K562 (cell line): Measurements from ENCODE around the gene TMEM222. TPM values are rescaled to one million over a fixed set of nuclear protein-coding genes. Genes with fewer than 3 reads are reported as not detected.

Experiments used
- DEAF1 ChIP-seq: fragments of 450-650 bp; formaldehyde crosslinking; IDR thresholded peaks from 2 replicates; pipeline ENCODE4 v1.4.0; 2020; ENCODE audit warnings: mild to moderate bottlenecking, moderate library complexity
- GTF2F1 ChIP-seq: IDR thresholded peaks from 2 replicates; pipeline ENCODE4 v1.6.1; 2011; ENCODE audit warnings: low read depth, low read length, improper control_type of control experiment
- HEY1 ChIP-seq: fragments of 250-450 bp; sonication (Bioruptor Pico); IDR thresholded peaks from 2 replicates; pipeline ENCODE4 v1.5.0; 2020; ENCODE audit warnings: mild to moderate bottlenecking, moderate library complexity, borderline replicate concordance
- IFI16 ChIP-seq: fragments of 250-450 bp; sonication (Bioruptor Pico); IDR thresholded peaks from 2 replicates; pipeline ENCODE4 v2.1.2; 2022; ENCODE audit warnings: mild to moderate bottlenecking, inconsistent platforms
- KDM1A ChIP-seq, 2 experiments: fragments of 450-650 bp; IDR thresholded peaks; 2 replicates each; pipeline ENCODE4 v1.6.1; 2016; ENCODE audit warnings: mild to moderate bottlenecking in 2 of 2
- KDM4B ChIP-seq, 2 experiments: fragments of 450-650 bp in 1 of 2; sonication (generic) in 1 of 2; IDR thresholded peaks; 2 replicates each; pipeline ENCODE4 v1.6.1; 2016 to 2017; ENCODE audit warnings: borderline replicate concordance in 2 of 2, antibody characterized with exemption in 1 of 2, low read depth in 1 of 2, mild to moderate bottlenecking in 1 of 2
- MECOM ChIP-seq: fragments of 250-450 bp; sonication (Bioruptor Pico); IDR thresholded peaks from 2 replicates; pipeline ENCODE4 v1.8.0; 2022; ENCODE audit warnings: inconsistent platforms
- PHF21A ChIP-seq: fragments of 450-650 bp; IDR thresholded peaks from 2 replicates; pipeline ENCODE4 v1.6.1; 2017; ENCODE audit warnings: low read depth, borderline replicate concordance
- SAP30 ChIP-seq: fragments of 200-600 bp; sonication (generic); IDR thresholded peaks from 2 replicates; pipeline ENCODE4 v1.6.1; 2012; ENCODE audit warnings: borderline replicate concordance, low read depth, mild to moderate bottlenecking, moderate library complexity, low read length, control low read depth, inconsistent platforms; ENCODE audit not compliant: insufficient read depth, poor library complexity, severe bottlenecking
- SMARCE1 ChIP-seq: fragments of 450-650 bp; IDR thresholded peaks from 2 replicates; pipeline ENCODE4 v1.7.1; 2016; ENCODE audit warnings: mild to moderate bottlenecking
- SRSF1 ChIP-seq: fragments of 200-400 bp; formaldehyde crosslinking; IDR thresholded peaks from 2 replicates; pipeline ENCODE4 v1.6.1; 2017; ENCODE audit warnings: mild to moderate bottlenecking, low read depth, low read length, moderate library complexity
- SRSF9 ChIP-seq: fragments of 200-400 bp; formaldehyde crosslinking; IDR thresholded peaks from 2 replicates; pipeline ENCODE4 v1.6.1; 2017; ENCODE audit warnings: low read depth, low read length, borderline replicate concordance
- TAF9B ChIP-seq: fragments of 450-650 bp; IDR thresholded peaks from 2 replicates; pipeline ENCODE4 v1.6.1; 2018; ENCODE audit warnings: mild to moderate bottlenecking; ENCODE audit not compliant: partially characterized antibody
- TGIF2 ChIP-seq: sonication (generic); formaldehyde crosslinking; IDR thresholded peaks from 2 replicates; pipeline ENCODE4 v1.8.1; 2022; ENCODE audit warnings: mild to moderate bottlenecking, missing genetic modification reagents, moderate library complexity
- ZKSCAN3 ChIP-seq: fragments of 250-450 bp; sonication (Bioruptor Pico); IDR thresholded peaks from 2 replicates; pipeline ENCODE4 v1.4.0; 2020
- ZNF696 ChIP-seq: fragments of 250-450 bp; sonication (Bioruptor Pico); conservative IDR thresholded peaks from 2 replicates; pipeline ENCODE4 v1.4.0; 2020; ENCODE audit warnings: mild to moderate bottlenecking, moderate library complexity
- polyA plus RNA-seq, 8 experiments: library from polyadenylated mRNA; depleted of rRNA in 4 of 8; stranded (reverse) in 5 of 8; unstranded in 3 of 8; fragments of >200 nt; fragmentation: Nextera tagmentation in 2 of 8; fragmentation: Illumina TruSeq in 1 of 8; extraction: Ambion mirVana in 2 of 8; extraction: Trizol in 1 of 8; gene quantifications; 2 replicates each; pipeline versions ENCODE4 v1.2.1 to v1.2.3, GENCODE V29; 2011 to 2014; ENCODE audit warnings: inconsistent platforms in 1 of 8, missing spikeins in 1 of 8
- total RNA-seq, 7 experiments: library from RNA; depleted of rRNA in 6 of 7; stranded (reverse); fragments of >200 nt in 6 of 7; fragmentation: Illumina TruSeq in 2 of 7; extraction: Trizol in 2 of 7; gene quantifications; 2 replicates each; pipeline versions ENCODE4 v1.2.1 to v1.2.3, GENCODE V29; 2011 to 2021; ENCODE audit warnings: low replicate concordance in 1 of 7
- TF ChIP-seq, protein P1 (sequence below): sonication (generic); formaldehyde crosslinking; IDR thresholded peaks from 2 replicates; pipeline ENCODE4 v1.8.0; 2023; ENCODE audit warnings: mild to moderate bottlenecking, missing genetic modification reagents
- TF ChIP-seq, protein P2 (sequence below), 2 experiments: IDR thresholded peaks; 2 replicates each; pipeline ENCODE4 v1.6.1; 2011; ENCODE audit warnings: borderline replicate concordance in 1 of 2, control low read depth in 1 of 2, low read depth in 1 of 2, low read length in 1 of 2, mild to moderate bottlenecking in 1 of 2, mixed read lengths in 1 of 2, moderate library complexity in 1 of 2; ENCODE audit not compliant: insufficient read depth in 1 of 2, insufficient read length in 1 of 2, poor library complexity in 1 of 2, severe bottlenecking in 1 of 2; ENCODE audit errors: extremely low read depth in 1 of 2

Gene TMEM222
- total and polyA plus RNA-seq, 9 of the 15 experiments (the other 6 are each of a cell fraction or from before 2014, with no cell fraction given) = 6.9 to 48.0 (median 32.8) TPM

DNA sequence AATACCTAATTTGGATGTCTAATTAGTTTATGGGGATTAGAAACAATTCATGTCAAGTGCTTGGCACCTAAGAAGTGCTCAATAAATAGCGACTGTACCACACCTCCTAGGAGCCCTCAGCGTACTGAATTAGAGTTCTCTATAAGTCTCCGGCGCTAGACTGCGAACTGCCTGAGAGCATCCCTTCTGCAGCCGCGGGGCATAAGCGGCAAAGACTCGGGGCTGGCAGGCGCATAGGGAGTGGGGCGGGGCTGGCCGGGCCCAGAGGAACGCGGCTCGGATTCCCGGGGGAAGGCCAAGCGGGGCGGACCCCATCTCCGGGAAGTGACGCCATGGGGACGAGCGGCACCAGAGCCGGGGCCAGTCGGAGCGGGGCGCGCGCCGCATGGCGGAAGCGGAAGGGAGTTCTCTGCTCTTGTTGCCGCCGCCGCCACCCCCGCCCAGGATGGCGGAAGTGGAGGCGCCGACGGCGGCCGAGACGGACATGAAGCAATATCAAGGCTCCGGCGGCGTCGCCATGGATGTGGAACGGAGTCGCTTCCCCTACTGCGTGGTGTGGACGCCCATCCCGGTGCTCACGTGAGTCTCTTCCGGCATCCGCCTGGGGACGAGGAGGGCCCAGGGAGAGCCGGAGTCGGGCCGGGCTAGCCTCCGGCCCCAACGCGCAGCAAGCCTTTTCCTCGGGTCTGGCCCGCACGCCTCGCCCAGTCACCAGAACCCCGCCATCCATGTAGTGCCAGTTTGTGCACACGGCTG lies at the start of gene TMEM222 (continued):
- TF ChIP-seq HEY1 (CRISPR knock-in tag) (no peak), TAF9B (peak; percentile 87), TGIF2 (CRISPR knock-in tag) (0 out of 2 replicates have a peak, but pooled peaks have one; percentile 61), KDM4B (IDR thresholded peaks at IDR 0.05; ENCODE audit: borderline replicate concordance in 2 of 2, low read depth in 1 of 2) (peak in 1 of 2 experiments; percentile 96; a peak in 2 of 4 replicates), PHF21A (peak; percentile 73; the same call in 1 of the 2 replicates), DEAF1 (CRISPR knock-in tag) (no peak), ZKSCAN3 (CRISPR knock-in tag) (peak; percentile 63; the same call in 1 of the 2 replicates), KDM1A (IDR thresholded peaks at IDR 0.05) (no peak), SRSF9 (no peak), MECOM (CRISPR knock-in tag) (no peak), GTF2F1 (no peak), SRSF1 (peak; percentile 91; the same call in 1 of the 2 replicates), ZNF696 (CRISPR knock-in tag) (no peak), SMARCE1 (no peak; the same call in 1 of the 2 replicates), SAP30 (peak; percentile 88), IFI16 (CRISPR knock-in tag) (no peak)
- TF ChIP-seq, protein P1, sequence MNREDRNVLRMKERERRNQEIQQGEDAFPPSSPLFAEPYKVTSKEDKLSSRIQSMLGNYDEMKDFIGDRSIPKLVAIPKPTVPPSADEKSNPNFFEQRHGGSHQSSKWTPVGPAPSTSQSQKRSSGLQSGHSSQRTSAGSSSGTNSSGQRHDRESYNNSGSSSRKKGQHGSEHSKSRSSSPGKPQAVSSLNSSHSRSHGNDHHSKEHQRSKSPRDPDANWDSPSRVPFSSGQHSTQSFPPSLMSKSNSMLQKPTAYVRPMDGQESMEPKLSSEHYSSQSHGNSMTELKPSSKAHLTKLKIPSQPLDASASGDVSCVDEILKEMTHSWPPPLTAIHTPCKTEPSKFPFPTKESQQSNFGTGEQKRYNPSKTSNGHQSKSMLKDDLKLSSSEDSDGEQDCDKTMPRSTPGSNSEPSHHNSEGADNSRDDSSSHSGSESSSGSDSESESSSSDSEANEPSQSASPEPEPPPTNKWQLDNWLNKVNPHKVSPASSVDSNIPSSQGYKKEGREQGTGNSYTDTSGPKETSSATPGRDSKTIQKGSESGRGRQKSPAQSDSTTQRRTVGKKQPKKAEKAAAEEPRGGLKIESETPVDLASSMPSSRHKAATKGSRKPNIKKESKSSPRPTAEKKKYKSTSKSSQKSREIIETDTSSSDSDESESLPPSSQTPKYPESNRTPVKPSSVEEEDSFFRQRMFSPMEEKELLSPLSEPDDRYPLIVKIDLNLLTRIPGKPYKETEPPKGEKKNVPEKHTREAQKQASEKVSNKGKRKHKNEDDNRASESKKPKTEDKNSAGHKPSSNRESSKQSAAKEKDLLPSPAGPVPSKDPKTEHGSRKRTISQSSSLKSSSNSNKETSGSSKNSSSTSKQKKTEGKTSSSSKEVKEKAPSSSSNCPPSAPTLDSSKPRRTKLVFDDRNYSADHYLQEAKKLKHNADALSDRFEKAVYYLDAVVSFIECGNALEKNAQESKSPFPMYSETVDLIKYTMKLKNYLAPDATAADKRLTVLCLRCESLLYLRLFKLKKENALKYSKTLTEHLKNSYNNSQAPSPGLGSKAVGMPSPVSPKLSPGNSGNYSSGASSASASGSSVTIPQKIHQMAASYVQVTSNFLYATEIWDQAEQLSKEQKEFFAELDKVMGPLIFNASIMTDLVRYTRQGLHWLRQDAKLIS (CRISPR knock-in tag) = peak; percentile 94
- TF ChIP-seq, protein P2, sequence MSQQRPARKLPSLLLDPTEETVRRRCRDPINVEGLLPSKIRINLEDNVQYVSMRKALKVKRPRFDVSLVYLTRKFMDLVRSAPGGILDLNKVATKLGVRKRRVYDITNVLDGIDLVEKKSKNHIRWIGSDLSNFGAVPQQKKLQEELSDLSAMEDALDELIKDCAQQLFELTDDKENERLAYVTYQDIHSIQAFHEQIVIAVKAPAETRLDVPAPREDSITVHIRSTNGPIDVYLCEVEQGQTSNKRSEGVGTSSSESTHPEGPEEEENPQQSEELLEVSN (IDR thresholded peaks at IDR 0.05; ENCODE audit: borderline replicate concordance in 1 of 2, extremely low read depth in 1 of 2, insufficient read depth in 1 of 2, insufficient read length in 1 of 2, low read depth in 1 of 2, low read length in 1 of 2, poor library complexity in 1 of 2, severe bottlenecking in 1 of 2) = peak; percentile 73 to 89
